IMR-90 (cell line): Measurements from ENCODE around the gene KIRREL1.

Experiments used
- CEBPB ChIP-seq: IDR thresholded peaks from 2 replicates; pipeline ENCODE4 v1.6.1; 2012; ENCODE audit warnings: low read depth, low read length, improper control_type of control experiment
- FOS ChIP-seq: fragments of 150-350 bp; IDR thresholded peaks from 2 replicates; pipeline ENCODE4 v1.6.1; 2016; ENCODE audit warnings: low read depth, low read length
- POLR2A ChIP-seq: IDR thresholded peaks from 2 replicates; pipeline ENCODE4 v1.6.1; 2012; ENCODE audit warnings: mild to moderate bottlenecking, low read depth, low read length

DNA sequence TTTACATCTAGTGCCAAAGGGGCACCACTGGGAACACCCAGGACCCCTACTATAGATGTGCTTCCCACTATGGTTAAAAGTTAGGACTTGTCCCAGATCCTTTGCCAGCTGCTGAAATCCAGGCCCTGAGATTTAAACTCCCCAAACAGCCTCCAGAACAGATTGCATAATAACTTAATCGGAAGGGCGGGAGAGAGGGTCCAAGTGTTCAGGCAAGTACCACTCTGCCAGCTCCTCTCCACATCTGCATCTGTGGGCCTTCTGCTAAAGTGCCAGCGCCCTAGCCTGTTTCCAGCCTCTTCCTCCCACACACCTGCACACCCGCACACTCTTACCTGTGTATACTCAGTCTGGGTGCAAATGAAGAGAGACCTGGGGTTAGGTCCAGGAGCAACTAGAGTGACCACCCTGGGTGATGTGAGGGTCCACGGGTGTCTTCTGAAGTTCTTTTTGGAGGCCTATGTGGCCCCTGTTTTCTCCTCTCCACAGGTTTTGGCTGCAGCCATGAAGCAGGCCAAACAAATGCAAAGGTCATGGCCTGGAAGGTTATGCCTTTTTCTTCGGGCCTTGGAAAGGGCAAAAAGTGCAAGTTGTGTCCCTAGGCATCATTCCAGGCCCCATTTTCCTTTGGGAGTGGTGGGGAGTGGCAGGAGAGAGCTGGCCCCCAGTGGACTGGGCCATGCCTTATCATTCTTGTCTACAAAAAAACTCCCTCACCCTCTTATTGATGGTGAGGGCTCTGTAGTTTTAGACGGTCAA, 29.3 kb downstream of the KIRREL1 start:
- no peak for TF ChIP-seq FOS
- no peak for TF ChIP-seq POLR2A
- peak; percentile 53 for TF ChIP-seq CEBPB
